H1 (cell line): Measurements from ENCODE around the gene TWSG1. TPM values are rescaled to one million over a fixed set of nuclear protein-coding genes. Genes with fewer than 3 reads are reported as not detected.

Experiments
- CTCF ChIA-PET: fragments of 300-600 bp; sonication (Branson Sonifier 250); formaldehyde crosslinking; loops from one replicate; lab custom pipeline; 2021; ENCODE audit not compliant: partially characterized antibody; lab: Charles Lee
- POLR2A ChIA-PET: fragments of 300-600 bp; sonication (Branson Sonifier 250); formaldehyde crosslinking; loops from one replicate; lab custom pipeline; 2021; ENCODE audit warnings: inconsistent platforms; ENCODE audit not compliant: partially characterized antibody; lab: Charles Lee
- DNase-seq, 2 experiments: peaks; one replicate each; pipeline versions ENCODE4 v3.0.0 to v3.0.0-alpha.2; 2010 to 2022; ENCODE audit warnings: low spot score in 2 of 2, low read depth in 1 of 2, mixed read lengths in 1 of 2
- FAIRE-seq: peaks from 2 replicates; lab custom pipeline; 2011; peaks lifted over from hg19 to GRCh38; lab: Jason Lieb, UNC
- H2AFZ ChIP-seq: 2 replicates; pipeline ENCODE4 v1.8.1; 2012; ENCODE audit warnings: low read length, inconsistent platforms
- H2AK5ac ChIP-seq: 2 replicates; pipeline ENCODE4 v1.6.1; 2013; ENCODE audit warnings: low read depth, low read length
- H2BK120ac ChIP-seq: replicated peaks from 2 replicates; pipeline ENCODE3; 2013; ENCODE audit warnings: low read depth, low read length, inconsistent platforms
- H2BK12ac ChIP-seq: 2 replicates; pipeline ENCODE4 v1.6.1; 2013; ENCODE audit warnings: low read depth, low read length
- H2BK15ac ChIP-seq: 2 replicates; pipeline ENCODE4 v1.6.1; 2013; ENCODE audit warnings: low read length
- H2BK20ac ChIP-seq: 2 replicates; pipeline ENCODE4 v1.6.1; 2013; ENCODE audit warnings: low read length
- H2BK5ac ChIP-seq: 2 replicates; pipeline ENCODE4 v1.6.1; 2013; ENCODE audit warnings: low read depth, low read length
- H3K14ac ChIP-seq: 2 replicates; pipeline ENCODE4 v1.6.1; 2013; ENCODE audit warnings: inconsistent platforms; ENCODE audit not compliant: insufficient read length
- H3K18ac ChIP-seq: 2 replicates; pipeline ENCODE4 v1.6.1; 2013; ENCODE audit warnings: low read length; ENCODE audit errors: extremely low read depth
- H3K23ac ChIP-seq: 2 replicates; pipeline ENCODE4 v1.6.1; 2013; ENCODE audit warnings: inconsistent platforms; ENCODE audit not compliant: insufficient read length
- H3K23me2 ChIP-seq: 2 replicates; pipeline ENCODE4 v1.6.1; 2013; ENCODE audit warnings: low read depth, low read length
- H3K27ac ChIP-seq: 2 replicates; pipeline ENCODE4 v1.6.1; 2011; ENCODE audit warnings: low read depth, low read length, inconsistent platforms
- H3K27me3 ChIP-seq, 4 experiments: replicated peaks in 1 of 4; 1 replicate in 1 of 4; 2 replicates in 3 of 4; pipeline versions ENCODE4 v1.6.1 to v1.8.1; 2011 to 2013; ENCODE audit warnings: low read length in 3 of 4, mild to moderate bottlenecking in 3 of 4, inconsistent platforms in 2 of 4, mixed read lengths in 2 of 4, moderate library complexity in 1 of 4; ENCODE audit not compliant: control insufficient read depth in 3 of 4, insufficient read depth in 3 of 4; ENCODE audit errors: extremely low read depth in 1 of 4
- H3K36me3 ChIP-seq, 4 experiments: 2 replicates each; pipeline versions ENCODE4 v1.6.1 to v1.8.1; 2011 to 2013; ENCODE audit warnings: mild to moderate bottlenecking in 4 of 4, low read length in 3 of 4, moderate library complexity in 2 of 4, control low read depth in 1 of 4, inconsistent platforms in 1 of 4; ENCODE audit not compliant: insufficient read depth in 4 of 4, control insufficient read depth in 2 of 4
- H3K4ac ChIP-seq: replicated peaks from 2 replicates; pipeline ENCODE3; 2013; ENCODE audit warnings: low read length, low read depth, mixed read lengths, inconsistent platforms; ENCODE audit not compliant: insufficient read length
- H3K4me1 ChIP-seq, 4 experiments: replicated peaks in 1 of 4; 1 replicate in 1 of 4; 2 replicates in 3 of 4; pipeline versions ENCODE4 v1.6.1 to v1.8.1; 2011 to 2013; ENCODE audit warnings: low read length in 3 of 4, inconsistent platforms in 2 of 4, mixed read lengths in 1 of 4; ENCODE audit not compliant: insufficient read depth in 4 of 4, control insufficient read depth in 3 of 4
- H3K4me2 ChIP-seq, 2 experiments: 2 replicates each; pipeline versions ENCODE4 v1.6.1 to v1.8.1; 2011 to 2013; ENCODE audit warnings: low read depth in 2 of 2, low read length in 2 of 2, control low read depth in 1 of 2, inconsistent platforms in 1 of 2, mild to moderate bottlenecking in 1 of 2; ENCODE audit not compliant: insufficient read depth in 1 of 2
- H3K4me3 ChIP-seq, 4 experiments: fragments of 200-600, 300-600 bp in 1 of 4; sonication (generic), shearing (Covaris generic), sonication (Bioruptor Twin) in 1 of 4; 2 replicates each; pipeline versions ENCODE4 v1.5.1 to v1.8.1; 2011 to 2016; ENCODE audit warnings: low read length in 4 of 4, low read depth in 3 of 4, control low read depth in 2 of 4, inconsistent platforms in 2 of 4, mild to moderate bottlenecking in 2 of 4, mixed read lengths in 1 of 4, moderate library complexity in 1 of 4; ENCODE audit not compliant: insufficient read depth in 2 of 4; ENCODE audit errors: extremely low read depth in 1 of 4
- H3K56ac ChIP-seq: replicated peaks from 2 replicates; pipeline ENCODE3; 2013; ENCODE audit warnings: low read depth, mild to moderate bottlenecking, mixed read lengths, low read length, inconsistent platforms; ENCODE audit not compliant: insufficient read length
- H3K79me1 ChIP-seq: 2 replicates; pipeline ENCODE4 v1.6.1; 2013; ENCODE audit warnings: low read depth, low read length, control low read depth
- H3K79me2 ChIP-seq, 2 experiments: 2 replicates each; pipeline versions ENCODE4 v1.6.1 to v1.8.1; 2012 to 2013; ENCODE audit warnings: low read length in 2 of 2, mild to moderate bottlenecking in 2 of 2, inconsistent platforms in 1 of 2; ENCODE audit not compliant: insufficient read depth in 2 of 2, control insufficient read depth in 1 of 2
- H3K9ac ChIP-seq, 4 experiments: replicated peaks in 1 of 4; 1 replicate in 1 of 4; 2 replicates in 3 of 4; pipeline versions ENCODE4 v1.6.1 to v1.8.1; 2011 to 2013; ENCODE audit warnings: low read depth in 3 of 4, low read length in 3 of 4, control low read depth in 2 of 4, mild to moderate bottlenecking in 2 of 4, moderate library complexity in 2 of 4, inconsistent platforms in 1 of 4; ENCODE audit errors: extremely low read depth in 1 of 4
- H3K9me3 ChIP-seq, 2 experiments: 2 replicates each; pipeline versions ENCODE4 v1.6.1 to v1.8.1; 2012 to 2013; ENCODE audit warnings: mild to moderate bottlenecking in 2 of 2, moderate library complexity in 2 of 2, control low read depth in 1 of 2, inconsistent platforms in 1 of 2, low read depth in 1 of 2, low read length in 1 of 2, mixed read lengths in 1 of 2; ENCODE audit not compliant: insufficient read depth in 2 of 2
- H4K20me1 ChIP-seq, 2 experiments: replicated peaks in 1 of 2; 2 replicates each; pipeline versions ENCODE3 to v1.8.1; 2011 to 2013; ENCODE audit warnings: inconsistent platforms in 2 of 2, low read length in 2 of 2, mild to moderate bottlenecking in 1 of 2; ENCODE audit not compliant: insufficient read depth in 2 of 2, control insufficient read depth in 1 of 2
- H4K5ac ChIP-seq: 2 replicates; pipeline ENCODE4 v1.6.1; 2013; ENCODE audit warnings: low read length, low read depth, mixed read lengths, inconsistent platforms; ENCODE audit not compliant: insufficient read length
- H4K8ac ChIP-seq: 2 replicates; pipeline ENCODE4 v1.8.0; 2013; ENCODE audit warnings: mild to moderate bottlenecking, moderate library complexity, low read length, inconsistent platforms; ENCODE audit not compliant: insufficient read depth; ENCODE audit errors: extremely low read depth
- H4K91ac ChIP-seq: replicated peaks from 2 replicates; pipeline ENCODE3; 2013; ENCODE audit warnings: low read length, mixed read lengths, inconsistent platforms; ENCODE audit not compliant: insufficient read length
- BCL11A ChIP-seq, 2 experiments: IDR thresholded peaks; one replicate each; pipeline ENCODE4 v1.6.1; 2011; ENCODE audit warnings: low read depth in 2 of 2, low read length in 2 of 2, mild to moderate bottlenecking in 2 of 2
- EZH2 ChIP-seq: fragments of 200-600 bp; sonication (generic); IDR thresholded peaks from 2 replicates; pipeline ENCODE4 v1.7.1; 2012; ENCODE audit warnings: low read depth, mild to moderate bottlenecking, moderate library complexity, low read length, inconsistent platforms; ENCODE audit not compliant: severe bottlenecking
- HDAC6 ChIP-seq: IDR thresholded peaks from one replicate; pipeline ENCODE4 v1.7.1; 2012; ENCODE audit warnings: low read depth, mild to moderate bottlenecking, inconsistent platforms, low read length, moderate library complexity
- JUND ChIP-seq: IDR thresholded peaks from 2 replicates; pipeline ENCODE4 v1.6.1; 2011; ENCODE audit warnings: mild to moderate bottlenecking, improper control_type of control experiment, low read length
- MAFK ChIP-seq: IDR thresholded peaks from 2 replicates; pipeline ENCODE4 v1.6.1; 2012; ENCODE audit warnings: low read depth, mild to moderate bottlenecking, improper control_type of control experiment, low read length
- PHF8 ChIP-seq: fragments of 200-600 bp; sonication (generic); conservative IDR thresholded peaks from 2 replicates; pipeline ENCODE4 v1.7.1; 2012; ENCODE audit warnings: low read depth, mild to moderate bottlenecking, inconsistent platforms, low read length, moderate library complexity
- POLR2AphosphoS5 ChIP-seq: IDR thresholded peaks from 2 replicates; pipeline ENCODE4 v1.6.1; 2011; ENCODE audit warnings: low read depth, low read length
- RXRA ChIP-seq: IDR thresholded peaks from 2 replicates; pipeline ENCODE4 v1.6.1; 2011; ENCODE audit warnings: low read depth, mild to moderate bottlenecking, low read length, moderate library complexity; ENCODE audit not compliant: insufficient read depth
- SIRT6 ChIP-seq: IDR thresholded peaks from one replicate; pipeline ENCODE4 v1.7.1; 2012; ENCODE audit warnings: low read length, inconsistent platforms
- SP4 ChIP-seq: IDR thresholded peaks from 2 replicates; pipeline ENCODE4 v1.6.1; 2012; ENCODE audit warnings: low read length, inconsistent platforms
- TBP ChIP-seq: IDR thresholded peaks from 2 replicates; pipeline ENCODE4 v1.6.1; 2011; ENCODE audit warnings: low read depth, low read length, improper control_type of control experiment
- WGBS, 2 experiments: shearing (Covaris generic) in 1 of 2; methylation state at CpG; one replicate each; pipeline versions ENCODE4 v1.1.6 to v1.1.7; 2013 to 2015; ENCODE audit warnings: low lambda C conversion rate in 2 of 2, mixed read lengths in 2 of 2, inconsistent platforms in 1 of 2, low coverage in 1 of 2, missing lambda C conversion rate in 1 of 2; ENCODE audit not compliant: insufficient replicate concordance in 2 of 2, insufficient coverage in 1 of 2, insufficient read length in 1 of 2; ENCODE audit errors: extremely low coverage in 1 of 2, missing lambda C conversion rate in 1 of 2; 5-methylcytosine and 5-hydroxymethylcytosine counted together
- polyA plus RNA-seq, 7 experiments: library from polyadenylated mRNA; depleted of rRNA in 3 of 7; stranded (reverse) in 5 of 7; unstranded in 2 of 7; fragments of >200 nt in 5 of 7; fragments of 200-250 nt in 2 of 7; gene quantifications; 1 replicate in 5 of 7; 2 replicates in 1 of 7; 4 replicates in 1 of 7; pipeline versions ENCODE4 v1.2.1 to v1.2.3, GENCODE V29; 2011 to 2013; ENCODE audit warnings: missing spikeins in 2 of 7, mixed read lengths in 2 of 7
- total RNA-seq: library from RNA; stranded (reverse); fragmentation: NEBNext Ultra II Directional; extraction: Animal tissue kit (Norgen Biotek cat#: 25700); gene quantifications from 2 replicates; pipeline ENCODE4 v1.2.1, GENCODE V29; 2021

TWSG1 gene
- total and polyA plus RNA-seq, 2 of the 8 experiments (the other 6 are each of a cell fraction or from before 2014, with no cell fraction given) = 11.8 to 19.8 TPM

DNA sequence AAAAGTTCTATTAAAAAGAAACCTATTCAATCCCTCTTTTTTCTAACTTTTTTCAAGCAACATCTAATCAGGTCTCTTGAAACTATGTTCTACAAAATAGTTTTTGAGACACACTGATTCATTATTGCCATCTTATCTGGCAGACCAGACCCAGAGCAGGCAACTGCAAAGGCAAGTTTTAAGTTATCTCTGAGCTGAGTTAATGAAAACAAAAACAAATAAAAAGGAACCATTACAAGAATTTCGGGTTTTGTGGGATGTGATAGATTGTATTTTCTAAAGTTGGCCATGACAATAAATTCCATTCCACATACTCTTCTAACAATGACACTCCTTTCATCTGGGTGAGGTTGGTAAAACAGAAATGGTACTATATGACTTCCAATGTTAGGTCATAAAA, 15.2 kb upstream of the TWSG1 start:
- no peaks in the 10 kb centered on the region for H3K23me2 ChIP-seq
- H3K18ac ChIP-seq = no peak overlapping the region
- no peak overlapping the region for H4K8ac ChIP-seq
- no peaks in the 10 kb centered on the region for H3K9me3 ChIP-seq
- H2BK20ac ChIP-seq = no peak overlapping the region
- H2AFZ ChIP-seq = no peak overlapping the region
- no peaks in the 10 kb centered on the region for H3K27me3 ChIP-seq
- no peaks in the 10 kb centered on the region for H4K20me1 ChIP-seq
- no peaks in the 10 kb centered on the region for H3K79me1 ChIP-seq
- H2BK12ac ChIP-seq = no peak overlapping the region
- H3K4me3 ChIP-seq = no peak overlapping the region
- no peak overlapping the region for H3K4ac ChIP-seq
- no peak overlapping the region for H4K5ac ChIP-seq
- no peak overlapping the region for H3K23ac ChIP-seq
- no peak overlapping the region for H2BK5ac ChIP-seq
- H3K27ac ChIP-seq = no peak overlapping the region
- H3K79me2 ChIP-seq = no peaks in the 10 kb centered on the region
- TF ChIP-seq RXRA (no peak), EZH2 (no peak), SIRT6 (no peak), BCL11A (IDR thresholded peaks at IDR 0.05; ENCODE audit: low read depth in 2 of 2, low read length in 2 of 2) (no peak), TBP (no peak), POLR2AphosphoS5 (no peak), SP4 (no peak), JUND (no peak), PHF8 (no peak), HDAC6 (no peak), MAFK (no peak)
- no peak overlapping the region for H3K9ac ChIP-seq
- no peak overlapping the region for H3K14ac ChIP-seq
- no peak overlapping the region for H3K4me2 ChIP-seq
- H2AK5ac ChIP-seq = no peak overlapping the region
- CTCF ChIA-PET = interaction anchor here (2.1 kb wide), 1 partner anchor 11 kb away, joined by 5 read pairs; no protein-coding TSS in a partner anchor
- no peak overlapping the region for H2BK15ac ChIP-seq
- POLR2A ChIA-PET = no interaction called here
- no peak overlapping the region for H2BK120ac ChIP-seq
- DNase-seq (no peak), FAIRE-seq (no peak)
- H4K91ac ChIP-seq = no peak overlapping the region
- H3K36me3 ChIP-seq = no peaks in the 10 kb centered on the region
- whole genome bisulfite sequencing, 2 experiments = 84% methylated on average over 1 of the region's 1 CpG; no CpG with 5 or more reads in 1 of the 2 experiments
- no peak overlapping the region for H3K56ac ChIP-seq
- H3K4me1 ChIP-seq = no peaks in the 10 kb centered on the region
